ENCODE results near the gene TCF4.

Gene TCF4

GRCh38 chr18:55433140-55433539, 154.9 kb downstream of the TCF4 start:
- no peak for DNase-seq

GRCh38 chr18:55432307-55433040, 155.5 kb downstream of the TCF4 start:
- DNase-seq: no peak

- no peak for DNase-seq
Measured at GRCh38 chr18:55430026-55430425, 158.0 kb downstream of the TCF4 start.

GRCh38 chr18:55427951-55428350, 160.0 kb downstream of the TCF4 start:
- no peak for DNase-seq

GRCh38 chr18:55425698-55426097, 162.3 kb downstream of the TCF4 start:
- DNase-seq: no peak

DNA sequence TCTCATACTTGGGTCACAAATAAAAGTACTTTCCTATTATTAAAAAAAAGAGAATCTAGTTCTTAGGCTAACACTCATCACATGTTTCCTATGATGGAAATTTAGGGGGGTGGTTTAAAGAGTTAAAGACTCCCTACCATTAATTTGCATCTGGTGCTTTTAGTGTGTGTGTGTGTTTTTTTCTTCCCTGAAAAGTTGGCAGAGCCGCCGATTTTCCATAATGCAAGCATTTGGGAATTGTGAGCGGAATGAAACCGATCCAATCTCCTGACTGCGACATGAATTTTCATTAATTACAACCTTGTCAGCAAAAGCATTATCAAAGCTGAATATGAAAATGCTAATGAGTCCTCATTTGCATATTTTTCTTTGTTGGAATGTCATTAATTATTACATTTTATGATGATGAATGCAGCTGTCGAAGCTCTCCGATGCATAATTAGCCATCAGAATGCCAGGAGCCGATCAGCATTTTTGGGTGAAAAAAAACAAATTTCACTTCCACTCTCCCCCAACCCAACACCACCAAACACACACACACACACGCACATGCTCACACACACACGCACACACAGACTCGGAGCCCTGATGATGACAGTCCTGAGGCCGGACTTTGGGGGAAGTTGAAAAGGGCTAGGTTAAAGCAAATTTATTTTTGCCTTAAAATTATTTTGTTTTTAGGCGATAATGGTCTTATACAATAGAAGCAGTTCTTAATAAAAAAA, 165.4 kb downstream of the TCF4 start:
- DNase-seq: no peak

- DNase-seq: no peak
Measured at GRCh38 chr18:55421615-55422419, 166.2 kb downstream of the TCF4 start.

- no peak for DNase-seq
Measured at GRCh38 chr18:55421308-55421614, 166.7 kb downstream of the TCF4 start.

DNA sequence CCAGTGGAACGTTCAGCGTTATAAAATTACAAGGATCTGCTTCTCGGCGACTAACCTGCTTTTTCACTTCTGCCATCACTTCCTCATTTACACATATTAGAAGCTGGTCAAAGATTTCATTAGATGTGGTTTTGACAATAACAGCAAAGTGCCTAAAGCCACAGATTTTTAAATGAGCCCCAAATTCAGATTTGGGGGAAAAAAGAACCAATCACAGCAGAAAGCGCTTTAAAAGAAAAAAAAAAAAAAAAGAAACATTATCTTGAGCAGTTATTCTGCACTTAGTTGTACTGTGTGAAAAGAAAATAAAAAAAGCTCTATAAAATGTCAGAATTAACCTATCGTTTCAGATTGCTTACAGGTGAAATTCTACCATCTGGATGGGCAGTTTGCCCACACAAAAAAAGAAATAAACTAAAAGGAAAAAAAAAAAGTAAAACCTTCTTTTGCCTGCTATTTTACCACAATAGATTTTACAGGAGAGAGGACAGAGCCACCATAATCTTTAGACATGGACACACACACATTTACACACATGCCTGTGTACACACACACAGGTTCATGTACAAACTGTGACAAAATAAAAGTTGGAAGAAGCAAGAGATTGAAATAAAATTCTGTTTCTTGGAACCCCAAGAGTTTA, 167.2 kb downstream of the TCF4 start:
- peak; percentile 3 to 23 for DNase-seq

DNA sequence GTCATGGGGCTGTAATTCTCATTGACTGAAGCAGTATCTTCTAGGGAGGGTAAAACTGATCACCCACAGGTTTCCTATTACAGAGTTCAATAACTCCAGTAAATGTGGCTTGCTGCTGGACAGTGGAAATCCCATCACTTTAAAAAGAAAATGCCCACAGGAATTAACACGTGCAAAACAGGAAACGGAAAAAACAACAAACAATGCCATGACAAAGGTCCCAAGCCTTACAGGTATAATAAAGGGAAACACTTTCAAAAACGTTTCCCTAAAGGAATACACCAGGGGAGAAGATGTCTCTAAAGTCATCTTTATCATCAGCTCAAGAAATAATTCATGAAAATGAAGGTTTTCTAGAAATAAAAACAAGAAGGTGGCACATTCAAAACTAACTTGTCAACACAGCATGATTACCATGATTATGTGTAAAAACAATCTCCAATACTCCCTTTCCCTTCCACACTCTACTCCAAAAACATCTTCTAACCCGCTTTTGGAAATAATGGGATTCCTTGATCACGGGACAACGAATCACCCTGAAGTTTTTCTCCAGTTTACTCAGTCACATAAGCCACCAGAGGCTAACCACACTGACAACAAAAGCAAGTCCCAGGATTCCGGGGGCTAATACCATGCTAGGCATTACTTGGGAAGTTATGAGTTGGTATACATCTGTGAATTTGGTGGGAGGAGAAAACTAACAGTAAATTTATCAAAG, 167.9 kb downstream of the TCF4 start:
- DNase-seq: peak in 1 of 2 donors; percentile 0

DNA sequence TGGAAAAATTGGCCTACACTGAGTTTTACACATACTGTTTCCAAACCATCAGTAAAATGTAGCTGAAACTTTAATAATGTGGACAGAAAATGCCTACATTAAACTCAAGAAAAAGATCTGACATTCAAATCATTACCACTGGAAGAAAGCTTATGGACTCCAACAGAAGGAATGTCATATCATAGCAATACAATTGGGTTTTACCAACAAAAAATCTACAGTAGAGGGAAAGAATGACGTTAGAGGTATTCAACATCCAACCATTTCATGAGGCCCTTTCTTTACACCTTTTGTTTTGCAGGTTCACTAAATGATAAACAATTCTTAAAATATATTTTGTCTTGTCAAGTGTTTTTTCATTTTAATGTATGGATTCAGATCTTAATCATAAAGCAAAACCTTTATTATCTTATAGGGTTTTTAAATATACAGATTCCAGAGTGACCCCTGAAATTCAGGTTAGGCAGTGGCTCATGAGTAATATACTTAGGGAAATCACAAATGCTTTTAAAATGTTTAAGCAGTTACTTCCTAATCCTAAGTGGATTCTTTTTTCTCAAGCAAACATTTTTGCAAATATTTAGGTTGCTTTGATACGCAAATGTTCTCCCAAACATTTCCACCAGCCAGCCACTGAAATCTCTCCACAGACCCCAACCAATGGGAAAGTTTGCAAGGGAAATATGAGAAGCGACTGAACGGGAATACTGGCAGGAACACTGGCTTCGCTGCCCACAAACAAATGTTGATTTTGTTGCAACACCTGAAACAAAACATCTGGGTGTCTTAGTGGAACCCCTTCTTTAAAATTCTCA, 168.7 kb downstream of the TCF4 start:
- no peak for DNase-seq

- no peak for DNase-seq
Measured at GRCh38 chr18:55418439-55418838, 169.6 kb downstream of the TCF4 start.

DNA sequence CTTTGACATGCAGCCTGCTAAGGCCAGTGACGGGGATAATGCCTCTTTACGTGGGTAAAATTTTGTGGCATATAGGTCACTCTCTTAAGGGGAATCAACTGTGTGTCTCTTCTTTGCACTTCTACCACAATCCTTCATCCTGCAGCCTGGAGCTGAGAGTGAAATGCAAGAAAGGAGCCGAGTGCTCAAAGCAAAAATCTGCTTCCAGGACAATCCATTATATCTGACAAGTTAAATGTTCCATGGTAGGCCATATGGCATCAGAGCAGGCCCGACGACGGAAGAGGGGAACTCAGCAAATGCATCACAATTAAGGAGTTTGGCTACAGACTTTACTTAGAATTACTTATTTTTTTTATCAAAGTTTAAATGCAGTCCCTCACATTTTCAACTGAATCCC, 171.2 kb downstream of the TCF4 start:
- no peak for DNase-seq

- DNase-seq: peak; percentile 67 to 84
Measured at GRCh38 chr18:55415258-55415871, 172.6 kb downstream of the TCF4 start.

GRCh38 chr18:55414475-55414874, 173.5 kb downstream of the TCF4 start:
- DNase-seq: no peak

GRCh38 chr18:55413474-55413873, 174.5 kb downstream of the TCF4 start:
- no peak for DNase-seq

GRCh38 chr18:55407774-55408535, 180.0 kb downstream of the TCF4 start:
- DNase-seq: no peak

DNA sequence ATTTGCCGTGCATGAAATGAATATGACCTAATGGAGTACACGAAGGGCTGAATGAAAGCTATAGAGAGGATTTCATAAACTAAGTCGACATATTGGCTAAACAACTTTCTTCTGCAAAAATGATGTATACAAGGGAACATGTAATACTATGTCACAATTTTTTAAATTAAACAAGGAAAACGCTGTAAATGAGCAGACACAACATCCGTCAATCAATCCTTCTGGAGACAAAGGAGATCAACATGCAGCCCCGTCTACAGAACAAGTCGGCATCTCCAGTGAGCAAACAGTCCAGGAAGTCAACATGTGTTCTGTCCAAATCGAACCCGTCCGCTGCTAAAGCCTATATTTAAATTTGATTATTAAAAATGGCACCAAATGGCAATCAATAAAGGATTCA, 180.8 kb downstream of the TCF4 start:
- no peak for DNase-seq

- DNase-seq: no peak
Measured at GRCh38 chr18:55406451-55406991, 181.5 kb downstream of the TCF4 start.

- no peak for DNase-seq
Measured at GRCh38 chr18:55405893-55406406, 182.0 kb downstream of the TCF4 start.
